Endothelial cell of umbilical vein (primary cell): ENCODE measurements around the gene EDAR. TPM values are rescaled to one million over a fixed set of nuclear protein-coding genes. Genes with fewer than 3 reads are reported as not detected.

Experiments
- BruUV-seq: library from RNA; stranded (reverse); fragments of 400-500 nt; replicated peaks from 2 replicates; lab custom pipeline; 2021; lab: Mats Ljungman, UMichigan
- CTCF ChIA-PET: fragments of 300-600, 350-600 bp; sonication (Branson Sonifier 250); formaldehyde crosslinking; loops from one replicate; lab custom pipeline; 2021; ENCODE audit warnings: antibody characterized with exemption, inconsistent platforms; lab: Charles Lee
- POLR2A ChIA-PET: fragments of 300-600, 350-600 bp; sonication (Branson Sonifier 250); formaldehyde crosslinking; loops from one replicate; lab custom pipeline; 2021; ENCODE audit warnings: antibody characterized with exemption, inconsistent platforms; lab: Charles Lee
- DNase-seq: peaks from one replicate; pipeline ENCODE4 v3.0.0-alpha.2; 2011; ENCODE audit warnings: low read depth, low spot score
- FAIRE-seq: peaks from 2 replicates; lab custom pipeline; 2011; peaks lifted over from hg19 to GRCh38; lab: Jason Lieb, UNC
- H2AFZ ChIP-seq: 2 replicates; pipeline ENCODE4 v1.6.0; 2012; ENCODE audit warnings: low read depth, low read length, control low read depth, inconsistent platforms
- H3K27ac ChIP-seq: 2 replicates; pipeline ENCODE4 v1.5.1; 2011; ENCODE audit warnings: low read depth, mild to moderate bottlenecking, control low read depth, low read length, moderate library complexity; ENCODE audit not compliant: insufficient read depth
- H3K27me3 ChIP-seq, 2 experiments: 2 replicates each; pipeline versions ENCODE4 v1.6.0 to v1.6.1; 2011; ENCODE audit warnings: low read length in 2 of 2, mixed read lengths in 1 of 2; ENCODE audit not compliant: control insufficient read depth in 2 of 2, insufficient read depth in 2 of 2
- H3K36me3 ChIP-seq, 2 experiments: 2 replicates in 1 of 2; 3 replicates in 1 of 2; pipeline ENCODE4 v1.5.1; 2011; ENCODE audit warnings: low read length in 2 of 2, mild to moderate bottlenecking in 1 of 2, moderate library complexity in 1 of 2; ENCODE audit not compliant: control insufficient read depth in 2 of 2, insufficient read depth in 2 of 2; ENCODE audit errors: extremely low read depth in 1 of 2
- H3K4me1 ChIP-seq: 3 replicates; pipeline ENCODE4 v1.5.1; 2011; ENCODE audit warnings: mild to moderate bottlenecking, low read length; ENCODE audit not compliant: control insufficient read depth, insufficient read depth; ENCODE audit errors: extremely low read depth
- H3K4me2 ChIP-seq: 2 replicates; pipeline ENCODE4 v1.6.1; 2011; ENCODE audit warnings: low read length, control low read depth, mixed read lengths; ENCODE audit not compliant: insufficient read depth
- H3K4me3 ChIP-seq, 3 experiments: fragments of 200-600 bp in 1 of 3; sonication (generic), shearing (Covaris generic) in 1 of 3; replicated peaks in 1 of 3; 2 replicates each; pipeline ENCODE4 v1.5.1; 2011 to 2016; ENCODE audit warnings: control low read depth in 3 of 3, low read length in 3 of 3, mild to moderate bottlenecking in 2 of 3, inconsistent platforms in 1 of 3, low read depth in 1 of 3, moderate library complexity in 1 of 3; ENCODE audit not compliant: insufficient read depth in 1 of 3
- H3K79me2 ChIP-seq: 2 replicates; pipeline ENCODE4 v1.6.0; 2012; ENCODE audit warnings: low read length, inconsistent platforms; ENCODE audit not compliant: control insufficient read depth, insufficient read depth
- H3K9ac ChIP-seq: replicated peaks from 2 replicates; pipeline ENCODE3; 2011; ENCODE audit warnings: low read length, control low read depth; ENCODE audit not compliant: insufficient read depth; ENCODE audit errors: extremely low read depth
- H3K9me1 ChIP-seq: replicated peaks from 3 replicates; pipeline ENCODE4 v1.6.0; 2011; ENCODE audit warnings: mild to moderate bottlenecking, low read length; ENCODE audit not compliant: control insufficient read depth, insufficient read depth; ENCODE audit errors: extremely low read depth
- H3K9me3 ChIP-seq: replicated peaks from 2 replicates; pipeline ENCODE4 v1.5.1; 2012; ENCODE audit warnings: low read length, inconsistent platforms; ENCODE audit not compliant: control insufficient read depth, insufficient read depth
- H4K20me1 ChIP-seq: replicated peaks from 2 replicates; pipeline ENCODE3; 2011; ENCODE audit warnings: mild to moderate bottlenecking, low read length; ENCODE audit not compliant: control insufficient read depth, insufficient read depth; ENCODE audit errors: extremely low read depth
- CTCF ChIP-seq, 2 donors: IDR thresholded peaks; 1 replicate in 1 of 2; 2 replicates in 1 of 2; pipeline ENCODE4 v1.5.1; 2011; ENCODE audit warnings: low read length in 2 of 2, mild to moderate bottlenecking in 2 of 2, moderate library complexity in 2 of 2, control low read depth in 1 of 2, inconsistent platforms in 1 of 2, low read depth in 1 of 2; ENCODE audit not compliant: insufficient read depth in 1 of 2; ENCODE audit errors: extremely low read depth in 1 of 2
- EZH2 ChIP-seq: IDR thresholded peaks from 2 replicates; pipeline ENCODE4 v1.6.1; 2012; ENCODE audit warnings: borderline replicate concordance, low read depth, mild to moderate bottlenecking, moderate library complexity, low read length, inconsistent platforms; ENCODE audit not compliant: severe bottlenecking
- FOS ChIP-seq: IDR thresholded peaks from 2 replicates; pipeline ENCODE4 v1.6.1; 2011; ENCODE audit warnings: mild to moderate bottlenecking, low read length, moderate library complexity, borderline replicate concordance; ENCODE audit not compliant: insufficient read depth
- GATA2 ChIP-seq: IDR thresholded peaks from 2 replicates; pipeline ENCODE4 v1.7.0; 2011; ENCODE audit warnings: low read depth, mild to moderate bottlenecking, moderate library complexity, mixed read lengths, low read length; ENCODE audit not compliant: insufficient read length, insufficient read depth
- JUN ChIP-seq: IDR thresholded peaks from 2 replicates; pipeline ENCODE4 v1.6.1; 2011; ENCODE audit warnings: borderline replicate concordance, low read depth; ENCODE audit not compliant: insufficient read length, insufficient read depth
- MAX ChIP-seq: IDR thresholded peaks from 2 replicates; pipeline ENCODE4 v1.6.1; 2011; ENCODE audit not compliant: insufficient read depth, insufficient read length
- MYC ChIP-seq: IDR thresholded peaks from one replicate; pipeline ENCODE4 v1.6.1; 2011; ENCODE audit warnings: mild to moderate bottlenecking, low read depth, low read length
- POLR2A ChIP-seq: IDR thresholded peaks from 2 replicates; pipeline ENCODE4 v1.6.1; 2012; ENCODE audit warnings: low read depth, mild to moderate bottlenecking, control low read depth, low read length
- POLR2AphosphoS5 ChIP-seq: IDR thresholded peaks from 2 replicates; pipeline ENCODE4 v1.6.1; 2012; ENCODE audit warnings: low read depth, mild to moderate bottlenecking, control low read depth, low read length, moderate library complexity; ENCODE audit not compliant: insufficient read depth
- dilution Hi-C: fragments of 300-500 bp; cut with MboI; formaldehyde crosslinking; loops from one replicate; pipeline ENCODE4 v1.15.0; 2019; ENCODE audit warnings: low sequenced_read_pairs; ENCODE audit not compliant: extremely low pct_ligation_motif_present
- intact Hi-C: fragments of 100-400 bp; cut with micrococcal nuclease; formaldehyde crosslinking; loops from one replicate; pipeline ENCODE4 v1.10.0; 2022
- polyA plus RNA-seq, 4 experiments: library from polyadenylated mRNA; depleted of rRNA in 3 of 4; stranded (reverse) in 3 of 4; unstranded in 1 of 4; fragments of >200 nt; gene quantifications; 2 replicates each; pipeline versions ENCODE4 v1.2.1 to v1.2.3, GENCODE V29; 2011 to 2012; ENCODE audit warnings: missing spikeins in 1 of 4
- total RNA-seq: library from RNA; stranded (reverse); gene quantifications from 2 replicates; pipeline ENCODE4 v1.2.3, GENCODE V29; 2021

Gene EDAR
- total and polyA plus RNA-seq, 2 donors (not counting 3 experiments of a cell fraction or from before 2014, with no cell fraction given) = not detected

GRCh38 chr2:108906403-108907077 is 82.5 kb downstream of the EDAR start:
- H3K9ac ChIP-seq = no peak overlapping the region
- FAIRE-seq (no peak), DNase-seq (no peak)
- no peak overlapping the region for H3K4me3 ChIP-seq
- no peaks in the 10 kb centered on the region for H4K20me1 ChIP-seq
- no peaks in the 10 kb centered on the region for H3K4me1 ChIP-seq
- BruUV-seq = no TSS peak
- no peak overlapping the region for H3K27ac ChIP-seq
- H2AFZ ChIP-seq = no peak overlapping the region
- peaks cover 2 to 11% of the 10 kb centered on the region in 2 experiments for H3K27me3 ChIP-seq
- no peaks in the 10 kb centered on the region for H3K9me3 ChIP-seq
- dilution Hi-C loops (no loop called here), intact Hi-C loops (no loop called here)
- no peak overlapping the region for H3K4me2 ChIP-seq
- H3K9me1 ChIP-seq = no peaks in the 10 kb centered on the region
- CTCF ChIA-PET = no interaction called here
- POLR2A ChIA-PET = interaction anchor here (0.7 kb wide), 1 partner anchor 10 kb away, joined by 3 read pairs; no protein-coding TSS in a partner anchor
- TF ChIP-seq MYC (no peak), GATA2 (no peak), CTCF (IDR thresholded peaks at IDR 0.05; ENCODE audit: extremely low read depth in 1 of 2, insufficient read depth in 1 of 2, low read depth in 1 of 2, low read length in 2 of 2) (no peak), POLR2A (no peak), POLR2AphosphoS5 (no peak), JUN (no peak), FOS (no peak), MAX (no peak), EZH2 (no peak)
- H3K36me3 ChIP-seq = no peaks in the 10 kb centered on the region
- no peaks in the 10 kb centered on the region for H3K79me2 ChIP-seq
